Kasumi-1 (cell line): ENCODE measurements around the gene NUP210L.
A peak's percentile ranks its signal among the peaks of the same experiment; 100 is the strongest.
"Not testable (repeated sequence)": the region's sequence is repeated elsewhere in the genome, so short reads cannot be mapped to it uniquely, and the experiment has no call there.

ENCODE experiments used
- DNase-seq, 2 experiments: peaks; one replicate each; lab custom pipeline; 2025; lab: John Stamatoyannopoulos, UW

The NUP210L gene

DNA sequence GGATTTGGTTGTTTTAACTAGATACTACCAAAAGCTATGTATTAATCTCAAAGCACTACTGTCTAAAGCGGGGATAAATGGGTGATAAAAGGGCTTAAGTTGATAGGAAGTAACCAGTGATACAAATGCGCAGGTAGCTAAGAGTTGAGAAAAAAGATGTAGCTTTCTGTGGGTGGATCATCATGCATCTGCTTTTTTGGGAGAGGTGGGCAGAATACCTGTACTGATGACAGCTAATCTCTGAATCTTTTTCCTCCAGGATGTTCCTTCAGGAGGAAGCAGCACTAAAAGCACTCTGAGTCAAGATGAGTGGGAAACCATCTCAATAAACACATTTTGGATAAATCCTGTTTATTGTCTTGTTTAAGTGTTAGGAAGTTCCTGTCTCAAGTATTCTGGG, 163.1 kb downstream of the NUP210L start:
- DNase-seq: no peak

DNA sequence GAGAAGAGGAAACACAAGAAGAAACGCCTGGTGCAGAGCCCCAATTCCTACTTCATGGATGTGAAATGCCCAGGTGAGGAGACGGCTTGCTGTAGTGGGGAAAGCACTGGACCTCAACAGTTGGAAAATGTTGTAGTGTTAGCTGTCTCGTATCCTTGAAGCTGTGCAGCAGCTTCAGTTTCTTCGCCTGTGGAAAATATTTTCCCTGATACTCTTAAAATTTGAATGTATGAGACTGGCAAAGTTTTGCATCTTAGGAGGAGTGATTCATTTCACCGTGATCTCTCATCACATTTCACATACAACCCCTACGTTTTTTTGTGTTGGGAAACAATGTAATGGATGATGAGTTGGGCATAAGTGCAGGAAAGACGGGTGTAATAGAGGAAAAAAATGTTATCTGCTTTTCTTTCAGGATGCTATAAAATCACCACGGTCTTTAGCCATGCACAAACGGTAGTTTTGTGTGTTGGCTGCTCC, 163.7 kb downstream of the NUP210L start:
- no peak for DNase-seq

DNA sequence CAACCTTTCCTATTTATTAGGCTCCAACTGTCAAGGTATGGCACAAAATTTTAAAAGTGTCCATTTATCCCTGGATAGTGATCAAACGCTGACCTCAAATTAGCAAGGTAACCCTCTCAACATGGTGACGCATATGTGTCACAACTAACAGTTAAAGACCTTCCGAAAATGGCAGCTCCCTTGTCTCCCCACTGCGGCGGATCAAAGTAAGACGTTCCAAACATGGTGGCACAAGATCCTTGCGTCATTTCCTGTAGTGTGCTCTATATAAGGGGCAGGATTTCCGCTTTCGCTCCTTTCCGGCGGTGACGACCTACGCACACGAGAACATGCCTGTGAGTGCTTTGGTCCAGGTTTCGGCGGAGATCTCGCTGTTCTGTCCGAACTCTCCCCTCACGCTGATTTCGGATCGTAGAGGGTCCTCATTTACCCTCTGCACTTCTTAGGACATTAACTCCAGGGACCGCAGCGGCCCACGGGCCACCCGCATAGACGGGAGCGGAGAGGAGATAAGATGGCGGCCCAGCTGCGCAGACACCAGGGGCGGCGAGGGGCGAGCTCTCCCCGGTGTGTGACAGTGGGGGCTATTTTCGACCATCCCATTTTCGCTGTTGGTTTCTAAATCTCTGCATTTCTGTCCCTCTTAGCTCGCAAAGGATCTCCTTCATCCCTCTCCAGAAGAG, 164.3 kb downstream of the NUP210L start, which contains the start of gene RPS27:
Gene RPS27 (plus strand): TSS at position 295 of the 683 bp plus-strand sequence. CDS start 35 bp downstream, at position 330.
- DNase-seq: peak; percentile 98 to 99

DNA sequence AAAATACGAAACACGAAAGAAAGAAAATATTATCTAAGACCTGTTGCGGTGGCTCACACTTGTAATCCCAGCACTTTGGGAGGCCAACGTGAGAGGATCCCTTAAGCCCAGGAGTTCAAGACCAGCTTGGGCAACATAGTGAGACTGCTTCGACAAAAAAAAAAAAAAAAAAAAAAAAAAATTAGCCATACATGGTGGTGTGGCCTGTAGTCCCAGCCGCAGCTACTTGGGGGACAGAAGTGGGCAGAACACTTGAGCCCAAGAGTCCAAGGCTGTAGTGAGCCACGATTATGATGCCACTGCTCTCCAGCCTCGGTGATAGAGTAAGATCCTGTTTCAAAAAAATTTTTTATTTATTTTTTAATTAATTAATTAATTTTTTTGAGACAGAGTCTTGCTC, 167.3 kb downstream of the NUP210L start:
- DNase-seq: no peak

DNA sequence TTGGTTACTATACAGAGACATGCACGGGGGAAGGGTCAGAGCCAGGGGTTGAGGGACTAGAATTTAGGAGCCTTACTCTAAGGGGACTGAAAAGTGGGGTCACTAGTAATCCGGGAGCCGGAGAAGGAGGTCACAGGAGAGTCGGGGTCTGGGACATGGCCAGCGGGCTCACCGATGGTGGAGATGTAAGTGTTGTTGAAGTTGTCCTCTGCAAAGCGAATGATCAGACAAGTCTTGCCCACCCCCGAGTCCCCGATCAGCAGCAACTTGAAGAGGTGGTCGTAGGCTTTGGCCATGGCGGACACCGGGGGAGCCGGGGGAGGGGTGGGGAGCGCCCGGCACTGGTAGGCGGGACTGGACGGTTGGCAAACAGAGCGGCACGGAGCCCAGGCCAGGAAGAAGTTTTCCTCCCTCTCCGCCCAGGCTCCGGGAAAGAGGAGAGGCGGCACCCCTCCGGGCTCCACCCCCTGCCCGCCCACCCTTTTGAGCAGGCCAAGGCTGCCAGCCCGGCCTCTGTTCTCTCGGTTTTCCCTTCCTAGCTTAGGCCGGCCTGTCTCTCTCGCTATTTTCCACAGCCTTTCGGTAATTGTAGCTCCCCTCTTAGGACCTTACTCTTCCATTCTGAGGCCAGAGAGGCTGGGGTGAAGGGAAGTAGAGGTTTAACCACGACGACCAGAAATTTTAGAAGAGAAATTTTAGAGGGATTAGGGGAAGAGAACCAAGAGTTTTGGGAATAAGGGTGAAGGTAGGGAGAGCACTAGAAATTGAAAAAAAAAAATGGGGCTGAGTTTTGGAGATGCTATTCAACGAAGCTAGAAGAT, 168.7 kb downstream of the NUP210L start, which contains the start of gene RAB13:
Gene RAB13 (minus strand): TSS at position 399 of the 821 bp plus-strand sequence. CDS start 103 bp downstream, at position 296.
- no peak for DNase-seq

DNA sequence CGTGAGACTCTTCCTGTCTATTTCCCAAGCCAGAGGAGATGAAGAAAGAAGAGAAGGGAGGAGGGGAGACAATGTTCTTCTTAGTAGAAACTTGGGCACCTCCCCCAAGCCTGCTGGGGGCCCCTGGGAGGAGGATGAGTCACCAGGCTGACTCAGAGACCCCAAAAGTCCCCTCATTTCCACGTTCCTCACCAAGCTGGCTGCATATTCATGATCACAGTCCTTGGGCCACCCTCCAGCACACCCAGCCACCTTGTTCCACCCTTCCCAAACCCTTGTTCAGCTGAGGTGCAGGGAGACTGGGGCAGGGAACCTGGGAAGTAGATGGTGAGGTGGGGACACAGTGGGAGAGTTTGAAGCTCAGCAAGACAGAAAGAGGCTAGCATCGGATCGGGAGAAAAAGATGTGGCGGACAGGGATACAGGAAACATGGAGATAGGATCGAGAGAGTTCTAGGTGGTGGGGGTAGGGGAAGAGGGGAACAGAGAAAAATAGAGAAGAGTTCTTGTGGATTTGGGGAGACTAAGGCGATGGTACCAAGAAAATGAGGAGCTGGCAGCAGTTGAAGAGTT, 169.4 kb downstream of the NUP210L start:
- peak in 1 of 2 experiments; percentile 19 for DNase-seq

DNA sequence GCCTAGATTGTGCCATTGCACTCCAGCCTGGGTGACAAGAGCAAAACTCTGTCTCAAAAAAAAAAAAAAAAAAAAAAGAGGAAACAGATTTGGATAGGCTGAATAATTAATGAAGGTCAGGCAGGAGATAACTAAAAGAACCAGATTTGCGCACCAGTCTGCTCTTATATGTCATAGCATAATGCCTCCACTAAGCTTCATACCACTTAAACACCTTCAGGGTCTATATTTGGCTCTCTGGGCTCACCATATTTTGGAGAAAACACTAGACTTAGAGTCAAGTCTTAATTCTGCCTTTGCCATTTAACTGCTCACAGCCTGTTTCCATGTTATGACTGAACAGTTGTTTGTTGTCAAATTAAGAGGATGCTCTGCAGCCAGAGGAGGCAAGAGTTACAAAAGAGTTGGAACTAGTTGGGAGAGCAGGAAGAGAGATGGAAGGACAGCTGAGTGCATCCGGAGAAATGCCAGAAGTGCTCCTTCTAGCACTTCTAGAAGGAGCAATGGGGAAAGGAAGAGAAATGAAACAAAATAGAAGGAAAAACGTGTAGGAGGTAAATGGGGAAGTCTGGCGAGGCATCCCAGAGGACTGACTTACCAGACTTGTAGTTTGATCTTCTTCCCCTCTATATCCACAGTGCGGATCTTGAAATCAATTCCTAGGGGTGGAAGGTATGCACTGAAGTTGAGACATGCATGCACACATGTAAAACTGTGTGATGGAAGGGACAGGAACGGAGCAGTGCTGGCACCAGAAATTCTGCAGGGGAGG, 170.6 kb downstream of the NUP210L start:
- DNase-seq: no peak

DNA sequence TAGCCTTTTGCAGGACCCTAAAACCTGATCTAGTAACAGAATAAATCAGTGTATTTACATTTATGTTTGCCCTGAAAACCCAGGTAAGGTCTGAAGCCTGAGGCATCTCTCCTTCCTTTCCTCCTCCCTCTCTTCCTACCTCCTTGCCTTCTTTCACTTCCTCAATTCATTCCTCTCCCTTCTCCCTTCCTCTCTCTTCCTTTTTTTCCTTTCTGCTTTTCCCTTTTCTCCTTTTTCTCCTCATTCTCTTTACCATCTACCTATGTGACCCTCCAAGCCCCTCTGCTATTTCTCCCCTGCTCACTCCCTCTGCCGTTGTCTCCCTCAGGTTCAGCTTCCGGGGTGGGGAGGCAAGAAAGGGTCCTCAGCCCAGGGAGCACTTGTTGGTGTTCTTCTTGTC, 173.1 kb downstream of the NUP210L start:
- DNase-seq: not testable (repeated sequence)

DNA sequence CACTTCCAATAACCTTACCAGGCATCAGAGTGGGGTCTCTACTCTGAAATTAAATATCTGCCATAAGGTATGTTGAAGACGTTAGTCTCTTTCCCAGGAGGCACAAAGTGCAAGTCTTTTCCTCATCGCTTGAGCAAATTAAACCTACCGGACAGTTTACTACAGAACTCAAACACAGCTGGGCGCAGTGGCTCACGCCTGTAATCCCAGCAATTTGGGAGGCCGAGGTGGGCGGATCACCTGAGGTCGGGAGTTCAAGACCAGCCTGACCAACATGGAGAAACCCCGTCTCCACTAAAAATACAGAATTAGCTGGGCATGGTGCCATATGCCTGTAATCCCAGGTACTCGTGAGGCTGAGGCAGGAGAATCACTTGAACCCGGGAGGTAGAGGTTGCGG, 175.8 kb downstream of the NUP210L start:
- not testable (repeated sequence) for DNase-seq

DNA sequence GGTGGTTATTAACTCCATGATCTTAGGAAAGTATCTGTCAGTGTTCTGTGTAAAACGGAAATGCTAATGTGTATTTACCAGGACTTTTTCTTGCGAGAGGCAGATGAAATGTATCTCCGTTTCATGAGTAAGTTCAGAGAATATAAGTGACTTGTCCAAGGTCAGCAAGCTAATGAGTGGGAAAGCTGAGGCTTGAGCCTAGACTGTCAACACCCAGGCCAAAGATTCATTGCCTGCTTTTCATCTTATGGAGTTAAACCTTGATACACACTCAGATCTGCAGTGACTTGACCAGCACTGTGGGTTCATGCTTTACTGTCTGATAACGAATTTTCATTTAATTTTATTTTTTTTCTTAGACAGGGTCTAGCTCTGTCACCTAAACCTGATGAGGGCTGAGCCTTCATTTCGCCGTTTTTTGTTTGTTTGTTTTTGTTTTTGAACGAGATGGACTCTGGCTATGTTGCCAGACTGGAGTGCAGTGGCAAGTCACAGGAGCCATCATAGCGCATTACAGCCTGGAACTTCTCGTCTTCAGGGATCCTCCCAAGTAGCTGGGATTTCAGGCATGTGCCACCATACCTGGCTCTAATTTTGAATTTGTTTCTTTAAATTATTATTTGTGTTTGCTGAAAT, 176.5 kb downstream of the NUP210L start:
- no peak for DNase-seq

DNA sequence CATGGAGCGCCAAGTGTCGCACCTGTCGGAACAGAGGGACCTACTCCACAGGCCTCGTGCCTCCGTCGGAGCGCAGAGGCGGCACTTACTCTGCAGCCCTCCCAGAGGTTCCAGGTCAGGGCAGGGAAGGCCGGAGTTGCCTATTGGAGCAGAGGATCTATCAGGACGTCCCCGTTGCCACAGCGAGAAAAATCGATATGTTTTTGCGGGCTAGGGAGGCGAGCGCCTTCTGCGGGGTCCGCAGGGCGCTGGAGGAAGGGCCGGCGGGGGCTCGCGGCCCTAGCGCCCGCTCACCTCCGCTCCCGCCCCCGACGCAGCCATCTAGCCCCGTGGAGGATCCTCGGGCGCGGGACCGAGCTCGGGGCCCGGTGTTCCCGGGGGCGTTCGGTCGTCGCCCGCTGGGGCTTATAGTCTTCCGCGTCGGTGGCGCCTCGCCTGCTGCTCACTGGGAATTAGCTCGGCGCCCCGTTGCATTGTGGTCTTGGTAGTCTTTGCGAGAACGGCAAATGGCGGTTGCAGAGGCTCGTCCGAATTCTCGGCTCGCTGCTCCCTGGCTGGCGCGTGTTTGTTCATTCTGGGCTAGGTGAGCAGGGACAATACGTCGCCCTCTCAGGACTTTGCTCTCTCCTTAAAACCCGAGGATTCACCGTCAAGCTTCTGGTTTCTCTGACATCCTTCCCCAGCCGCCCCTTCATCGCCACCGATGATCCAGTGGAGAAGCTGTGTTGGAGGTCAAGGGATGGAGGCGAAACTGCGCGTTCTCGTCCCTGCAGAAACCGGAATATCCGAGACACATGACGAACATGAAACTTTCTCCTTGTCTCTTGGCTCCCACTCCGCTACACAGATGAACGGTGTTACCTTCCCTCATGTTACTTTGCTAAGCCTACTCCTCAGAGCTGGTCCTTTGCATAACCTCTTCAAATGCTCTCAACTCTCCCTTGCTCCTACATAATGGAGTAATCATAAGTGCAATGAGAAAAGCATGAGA, 177.3 kb downstream of the NUP210L start, which contains the start of gene JTB:
Gene JTB (minus strand): TSS at position 425 of the 991 bp plus-strand sequence. CDS start 422 bp downstream, at position 3.
- DNase-seq: peak; percentile 90 to 91

DNA sequence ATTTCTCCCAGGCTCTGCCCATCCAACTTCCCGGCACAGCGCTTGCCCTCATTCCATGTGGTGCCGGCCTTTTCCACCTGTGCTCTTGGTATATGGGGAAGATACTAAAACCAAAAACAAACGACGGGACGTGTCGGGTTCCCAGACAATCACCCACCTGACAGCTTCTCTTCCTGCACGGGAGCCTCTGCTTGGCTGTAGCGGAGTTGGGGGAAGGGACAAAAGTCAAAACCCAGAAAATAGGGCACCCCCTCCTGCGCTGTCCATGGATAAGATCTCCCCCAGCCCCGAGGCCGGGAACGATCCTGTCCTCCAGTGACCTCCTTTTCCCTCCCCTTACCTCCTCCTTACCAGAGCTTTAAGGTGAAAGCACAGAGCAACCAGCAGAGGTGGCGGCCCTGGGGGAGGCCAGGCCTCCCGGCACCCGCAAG, 178.0 kb downstream of the NUP210L start:
- DNase-seq: no peak

DNA sequence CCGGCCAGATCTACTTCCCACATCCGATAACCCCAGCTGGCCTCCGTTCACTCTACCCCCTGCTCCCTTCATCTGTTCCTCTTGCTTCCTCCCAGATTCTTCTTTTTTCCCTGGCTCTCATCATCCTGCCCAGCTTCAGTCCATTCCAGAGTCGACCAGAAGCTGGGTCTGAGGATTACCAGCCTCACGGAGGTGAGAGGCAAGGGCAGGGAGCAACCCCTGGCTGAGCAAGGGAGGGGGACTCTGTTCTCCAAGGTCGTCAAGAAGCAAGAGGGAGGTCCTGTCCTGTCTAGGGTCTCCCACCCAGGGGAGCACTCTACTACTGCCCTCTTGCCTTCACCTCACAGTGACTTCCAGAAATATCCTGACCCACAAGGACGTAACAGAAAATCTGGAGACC, 181.3 kb downstream of the NUP210L start:
- DNase-seq: no peak

DNA sequence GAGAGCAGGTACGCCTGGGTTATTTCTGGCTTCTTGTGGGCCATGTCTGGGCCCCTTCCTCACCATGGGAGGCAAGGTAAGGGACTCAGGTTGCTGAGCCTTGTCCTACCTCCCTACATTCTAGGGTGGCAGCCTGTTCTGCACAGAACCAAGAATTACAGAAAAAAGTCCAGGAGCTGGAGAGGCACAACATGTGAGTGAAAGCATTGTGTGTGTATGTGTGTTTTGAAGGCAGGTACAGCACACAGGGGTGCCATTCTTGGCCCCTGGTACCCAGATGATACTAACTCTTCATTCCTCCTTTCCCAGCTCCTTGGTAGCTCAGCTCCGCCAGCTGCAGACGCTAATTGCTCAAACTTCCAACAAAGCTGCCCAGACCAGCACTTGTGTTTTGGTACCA, 181.8 kb downstream of the NUP210L start:
- no peak for DNase-seq

DNA sequence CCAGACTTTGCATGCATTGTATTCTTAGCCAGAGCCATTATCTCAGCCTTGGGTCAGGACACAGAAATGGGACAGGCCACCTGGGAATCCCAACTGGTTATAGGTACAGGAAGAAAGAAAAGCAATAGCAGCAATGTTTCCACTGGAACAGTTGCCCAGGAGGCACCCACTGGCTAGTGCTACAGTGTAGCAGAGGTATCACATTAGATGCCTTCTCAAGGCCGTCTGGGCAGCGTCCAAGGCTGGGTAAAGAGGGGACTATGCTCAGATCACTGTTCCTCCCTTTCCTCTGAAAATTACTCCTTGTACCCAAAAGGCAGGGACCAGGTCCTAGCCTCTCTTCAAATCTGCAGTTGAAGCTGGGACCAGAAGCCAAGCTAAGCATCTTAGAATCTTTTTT, 184.5 kb downstream of the NUP210L start:
- no peak for DNase-seq

DNA sequence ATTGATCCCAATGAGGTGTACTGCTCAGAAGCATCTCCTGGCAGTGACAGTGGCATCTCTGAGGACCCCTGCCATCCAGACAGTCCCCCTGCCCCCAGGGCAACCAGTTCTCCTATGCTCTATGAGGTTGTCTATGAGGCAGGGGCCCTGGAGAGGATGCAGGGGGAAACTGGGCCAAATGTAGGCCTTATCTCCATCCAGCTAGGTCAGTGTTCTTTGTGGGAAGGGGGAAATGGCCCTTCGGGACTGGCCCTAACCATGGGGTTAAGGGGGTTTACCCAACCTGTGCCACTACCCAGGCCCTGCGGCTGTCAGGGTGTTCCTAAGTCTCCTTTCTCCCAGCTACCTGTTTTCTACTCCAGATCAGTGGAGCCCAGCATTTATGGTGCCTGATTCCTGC, 185.9 kb downstream of the NUP210L start:
- DNase-seq: no peak

DNA sequence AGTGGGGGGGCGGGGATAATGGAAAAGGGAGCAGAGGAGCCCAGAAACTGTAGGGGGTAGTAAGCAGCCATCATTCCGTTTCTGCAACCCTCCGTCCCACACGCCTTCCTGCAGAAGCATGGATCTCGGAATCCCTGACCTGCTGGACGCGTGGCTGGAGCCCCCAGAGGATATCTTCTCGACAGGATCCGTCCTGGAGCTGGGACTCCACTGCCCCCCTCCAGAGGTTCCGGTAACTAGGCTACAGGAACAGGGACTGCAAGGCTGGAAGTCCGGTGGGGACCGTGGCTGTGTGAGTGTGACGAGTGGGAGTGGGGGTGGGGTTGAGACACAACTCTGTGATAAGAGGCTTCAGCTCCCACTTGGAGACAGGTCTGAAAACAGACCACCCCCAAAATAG, 186.5 kb downstream of the NUP210L start:
- no peak for DNase-seq

DNA sequence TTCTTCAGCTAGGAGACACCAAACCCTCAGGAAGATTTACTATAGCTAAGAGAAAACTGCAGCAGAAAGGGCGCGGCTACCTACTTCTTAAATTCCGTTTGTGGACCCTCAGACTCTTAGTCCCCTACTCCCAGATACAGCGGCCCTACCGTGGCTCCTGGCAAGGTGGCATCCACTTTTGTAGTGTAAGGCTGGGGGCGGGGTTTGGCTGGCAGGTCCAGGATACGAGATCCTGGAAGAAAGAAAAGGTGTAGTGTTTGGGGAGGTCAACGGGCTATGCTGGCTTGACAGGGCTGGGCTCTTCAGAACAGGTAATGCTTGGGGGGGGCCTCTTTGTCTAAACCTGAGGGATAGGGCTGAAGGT, 186.9 kb downstream of the NUP210L start:
- no peak for DNase-seq

DNA sequence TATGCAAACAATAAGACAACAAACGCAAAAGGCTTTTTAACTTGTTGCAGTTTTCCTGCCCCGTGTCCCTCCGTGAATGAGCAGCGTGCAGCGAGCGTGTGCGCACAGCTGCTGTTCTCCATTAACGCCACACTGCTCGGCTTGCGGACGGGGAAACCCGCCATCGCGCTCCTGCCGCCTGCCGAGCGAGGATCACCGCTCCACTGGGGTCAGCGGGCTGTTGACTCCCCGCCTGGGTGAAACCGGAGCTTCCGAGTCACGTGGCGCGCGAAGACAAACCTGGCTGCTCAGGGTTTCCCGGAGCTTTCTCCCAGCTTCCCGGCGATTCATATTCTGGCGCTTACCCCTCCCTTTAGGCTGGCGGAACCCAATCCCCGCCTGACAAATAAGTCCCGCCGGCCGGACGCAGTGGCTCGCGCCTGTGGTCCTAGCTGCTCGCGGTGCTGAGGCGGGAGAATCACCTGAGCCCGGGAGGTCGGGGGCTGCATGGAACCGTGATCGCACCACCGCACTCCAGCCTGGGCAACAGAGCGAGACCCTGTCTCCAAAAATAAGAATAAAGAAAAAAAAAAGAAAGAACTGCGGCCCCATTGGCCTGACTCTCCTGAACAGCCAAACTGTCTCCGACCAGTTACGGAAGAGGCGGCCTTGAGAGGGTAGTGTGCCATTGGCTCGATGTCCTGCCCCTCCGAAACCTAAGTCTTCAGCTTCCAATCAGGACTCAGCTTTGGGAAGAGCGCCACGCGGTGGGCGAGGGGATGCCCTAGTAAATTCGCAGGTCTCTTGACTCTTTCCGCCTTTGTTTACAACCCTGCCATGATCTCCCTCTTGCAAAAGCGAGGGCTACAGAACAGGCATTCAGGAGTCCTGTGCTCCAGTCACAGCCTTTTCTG, 187.5 kb downstream of the NUP210L start, which contains the start of gene CREB3L4:
Gene CREB3L4 (plus strand): TSS at position 796 of the 893 bp plus-strand sequence. CDS start 624 bp downstream, outside the sequence.
- peak; percentile 99 for DNase-seq
